Fibroblast of pulmonary artery (primary cell): ENCODE data around the gene TNFRSF6B.

Experiments used
- DNase-seq: peaks from one replicate; pipeline ENCODE4 v3.0.0-alpha.2; 2010; ENCODE audit warnings: low read depth
- H3K4me3 ChIP-seq: replicated peaks from 2 replicates; pipeline ENCODE4 v1.5.1; 2011; ENCODE audit warnings: low read depth, mild to moderate bottlenecking, control low read depth, low read length, moderate library complexity
- CTCF ChIP-seq: IDR thresholded peaks from 2 replicates; pipeline ENCODE4 v1.5.1; 2011; ENCODE audit warnings: mild to moderate bottlenecking, control low read depth, low read length, inconsistent platforms; ENCODE audit errors: missing control alignments

The TNFRSF6B gene

GRCh38 chr20:63672666-63673065, 23.8 kb upstream of the TNFRSF6B start:
- DNase-seq: no peak
- TF ChIP-seq CTCF: no peak
- H3K4me3 ChIP-seq: no peak overlapping the region

- H3K4me3 ChIP-seq: no peak overlapping the region
- no peak for DNase-seq
- no peak for TF ChIP-seq CTCF
Measured at GRCh38 chr20:63673951-63674350, 22.5 kb upstream of the TNFRSF6B start.

- no peak overlapping the region for H3K4me3 ChIP-seq
- TF ChIP-seq CTCF: no peak
- DNase-seq: no peak
Measured at GRCh38 chr20:63675681-63676368, 20.6 kb upstream of the TNFRSF6B start.

GRCh38 chr20:63678071-63678470, 18.4 kb upstream of the TNFRSF6B start:
- no peak overlapping the region for H3K4me3 ChIP-seq
- no peak for DNase-seq
- TF ChIP-seq CTCF: no peak

GRCh38 chr20:63678667-63679465, 17.6 kb upstream of the TNFRSF6B start:
- no peak for TF ChIP-seq CTCF
- no peak overlapping the region for H3K4me3 ChIP-seq

GRCh38 chr20:63679799-63680305, 16.6 kb upstream of the TNFRSF6B start:
- DNase-seq: no peak
- H3K4me3 ChIP-seq: no peak overlapping the region
- TF ChIP-seq CTCF: no peak

More at GRCh38 chr20:63678667-63679465, 17.6 kb upstream of the TNFRSF6B start:
- DNase-seq: no peak
